GM12872 (cell line): ENCODE measurements around the gene KIF19.

Source experiments
- CTCF ChIP-seq: IDR thresholded peaks from 3 replicates; pipeline ENCODE4 v1.5.1; 2011; ENCODE audit warnings: low read depth, mild to moderate bottlenecking, low read length, moderate library complexity; ENCODE audit not compliant: insufficient read depth

The KIF19 gene

GRCh38 chr17:74389084-74389753 lies 63.2 kb downstream of the KIF19 start:
- TF ChIP-seq CTCF = no peak

- TF ChIP-seq CTCF = no peak
These were observed 64.1 kb downstream of the KIF19 start for GRCh38 chr17:74389937-74390679.

GRCh38 chr17:74390680-74391653 lies 64.9 kb downstream of the KIF19 start:
- TF ChIP-seq CTCF = no peak

- TF ChIP-seq CTCF = no peak
These were observed 65.7 kb downstream of the KIF19 start for GRCh38 chr17:74391771-74392170.

- TF ChIP-seq CTCF = no peak
These were observed 66.8 kb downstream of the KIF19 start for GRCh38 chr17:74392848-74393247.

- TF ChIP-seq CTCF = no peak
These were observed 67.4 kb downstream of the KIF19 start for GRCh38 chr17:74393346-74393942.
